Airway epithelial cell (primary cell): ENCODE results near the gene KIF19. TPM values are rescaled to one million over a fixed set of nuclear protein-coding genes. Genes with fewer than 3 reads are reported as not detected.

Source experiments
- total RNA-seq: library from RNA; depleted of rRNA; stranded (reverse); fragments of >200 nt; gene quantifications from 2 replicates; pipeline ENCODE4 v1.2.3, GENCODE V29; 2015

KIF19 gene, protein sequence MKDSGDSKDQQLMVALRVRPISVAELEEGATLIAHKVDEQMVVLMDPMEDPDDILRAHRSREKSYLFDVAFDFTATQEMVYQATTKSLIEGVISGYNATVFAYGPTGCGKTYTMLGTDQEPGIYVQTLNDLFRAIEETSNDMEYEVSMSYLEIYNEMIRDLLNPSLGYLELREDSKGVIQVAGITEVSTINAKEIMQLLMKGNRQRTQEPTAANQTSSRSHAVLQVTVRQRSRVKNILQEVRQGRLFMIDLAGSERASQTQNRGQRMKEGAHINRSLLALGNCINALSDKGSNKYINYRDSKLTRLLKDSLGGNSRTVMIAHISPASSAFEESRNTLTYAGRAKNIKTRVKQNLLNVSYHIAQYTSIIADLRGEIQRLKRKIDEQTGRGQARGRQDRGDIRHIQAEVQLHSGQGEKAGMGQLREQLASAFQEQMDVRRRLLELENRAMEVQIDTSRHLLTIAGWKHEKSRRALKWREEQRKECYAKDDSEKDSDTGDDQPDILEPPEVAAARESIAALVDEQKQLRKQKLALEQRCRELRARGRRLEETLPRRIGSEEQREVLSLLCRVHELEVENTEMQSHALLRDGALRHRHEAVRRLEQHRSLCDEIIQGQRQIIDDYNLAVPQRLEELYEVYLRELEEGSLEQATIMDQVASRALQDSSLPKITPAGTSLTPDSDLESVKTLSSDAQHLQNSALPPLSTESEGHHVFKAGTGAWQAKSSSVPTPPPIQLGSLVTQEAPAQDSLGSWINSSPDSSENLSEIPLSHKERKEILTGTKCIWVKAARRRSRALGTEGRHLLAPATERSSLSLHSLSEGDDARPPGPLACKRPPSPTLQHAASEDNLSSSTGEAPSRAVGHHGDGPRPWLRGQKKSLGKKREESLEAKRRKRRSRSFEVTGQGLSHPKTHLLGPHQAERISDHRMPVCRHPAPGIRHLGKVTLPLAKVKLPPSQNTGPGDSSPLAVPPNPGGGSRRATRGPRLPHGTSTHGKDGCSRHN
- under 0.01 TPM in 1 of 2 replicates, not detected in the other for total RNA-seq

GRCh38 chr17:74325743-74326379 lies at the start of gene KIF19:
TSS of gene KIF19 (plus strand) at chr17:74326226. CDS start at chr17:74326350, 124 bp downstream.

DNA sequence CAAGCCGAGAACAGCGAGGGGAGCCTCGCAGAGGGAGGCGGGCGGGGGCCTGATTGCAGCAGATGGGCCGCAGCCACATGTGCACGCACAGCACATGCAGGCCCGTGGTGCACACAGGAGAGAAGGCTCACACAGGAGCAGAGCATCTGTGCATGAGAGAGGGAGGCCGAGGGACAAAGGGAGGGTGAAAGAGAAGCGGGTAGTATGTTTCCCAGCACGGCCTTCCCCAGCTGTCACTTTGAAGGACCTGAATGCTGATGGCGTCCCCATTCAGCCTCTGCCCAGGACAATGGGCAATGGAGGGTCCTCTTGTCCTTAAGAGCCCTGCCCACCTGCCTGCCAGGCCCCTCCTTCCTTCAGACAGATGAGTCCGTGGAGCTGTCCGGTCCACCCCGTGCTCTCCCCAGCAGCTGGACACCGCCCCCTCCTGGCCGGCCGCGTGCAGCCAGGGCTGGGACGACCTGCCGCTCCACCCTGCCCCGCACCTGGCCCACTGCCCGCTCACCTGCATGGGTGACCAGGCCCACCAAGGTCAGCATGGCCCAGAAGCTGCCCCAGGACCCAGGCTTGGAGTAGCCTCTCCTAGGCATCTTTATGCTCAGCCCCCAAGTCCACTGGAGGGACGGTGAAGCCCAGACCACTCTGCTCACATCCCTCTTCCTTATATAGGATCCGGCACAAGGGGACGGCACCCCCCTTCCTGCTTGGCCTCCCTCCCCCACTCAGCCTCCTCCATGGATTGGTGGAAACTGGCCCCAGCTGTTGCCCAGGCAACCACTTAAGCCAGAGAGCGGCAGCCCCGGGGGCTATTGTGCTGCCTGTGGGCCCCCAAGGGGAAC lies 35.4 kb downstream of the KIF19 start, which contains the start of gene BTBD17:
TSS of gene BTBD17 (minus strand) at position 639 of the 839 bp plus-strand sequence. CDS start at position 590, 49 bp downstream.

DNA sequence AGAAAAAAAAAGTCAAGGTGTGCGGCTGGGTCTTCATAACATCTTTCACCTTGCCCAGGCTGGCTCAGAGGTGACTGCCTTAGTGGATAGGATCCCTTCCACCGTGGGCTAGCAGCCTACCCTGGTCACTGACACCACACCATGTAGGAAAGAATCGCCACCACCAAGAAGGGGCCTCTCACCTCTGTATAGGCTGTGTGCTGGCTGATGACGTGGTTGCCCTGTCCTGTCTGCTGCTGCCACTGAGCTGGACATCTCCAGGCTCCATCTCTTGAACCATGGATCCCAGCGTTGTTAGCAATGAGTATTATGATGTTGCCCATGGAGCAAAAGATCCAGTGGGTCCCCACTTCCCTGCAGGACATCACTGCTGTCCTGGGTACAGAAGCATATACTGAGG lies 41.2 kb downstream of the KIF19 start, which contains the start of gene GPR142:
TSS of gene GPR142 (plus strand) at position 301 of the 400 bp plus-strand sequence. CDS start 2,035 bp downstream, outside the sequence.

Other genes starting within 250 kb of the KIF19 start
- gene RPL38, start 122.5 kb upstream of the KIF19 start, total RNA-seq, result 665 and 1,270 TPM in 2 replicates
- gene TTYH2, start 112.7 kb upstream of the KIF19 start, total RNA-seq, result 1.2 and 1.7 TPM in 2 replicates
- gene DNAI2, start 52.0 kb upstream of the KIF19 start, total RNA-seq, result not detected in 2 replicates
- gene BTBD17, start 35.6 kb downstream of the KIF19 start, total RNA-seq, result not detected in 2 replicates
- gene GPR142, start 41.3 kb downstream of the KIF19 start, total RNA-seq, result not detected in 2 replicates
- 11.7 and 19.5 TPM in 2 replicates for gene GPRC5C, start 105.9 kb downstream of the KIF19 start, total RNA-seq
- gene CD300A, start 140.4 kb downstream of the KIF19 start, total RNA-seq, result not detected in 2 replicates
- gene CD300LB, start 205.2 kb downstream of the KIF19 start, total RNA-seq, result not detected in 2 replicates
- not detected in 2 replicates for gene CD300C, start 219.9 kb downstream of the KIF19 start, total RNA-seq
- 0.46 TPM in 1 of 2 replicates, not detected in the other for gene CD300H, start 241.3 kb downstream of the KIF19 start, total RNA-seq